Measurements from ENCODE around the gene FGF9.

- TF ChIP-seq CTCF (IDR thresholded peaks at IDR 0.05), result no peak
- TF ChIP-seq POLR2AphosphoS5 (IDR thresholded peaks at IDR 0.05), result no peak
Observed at GRCh38 chr13:21719463-21719862, 48.6 kb downstream of the FGF9 start.
